GM19351 (cell line): ENCODE data around the gene SLC26A11.
"Not testable (repeated sequence)": the region's sequence is repeated elsewhere in the genome, so short reads cannot be mapped to it uniquely, and the experiment has no call there.

ENCODE experiments used
- ATAC-seq: cut with Tn5 transposase; IDR thresholded peaks from one replicate; pipeline ENCODE4 v1.9.1; 2021; ENCODE audit warnings: mild to moderate bottlenecking, moderate library complexity; ENCODE audit not compliant: unreplicated experiment

Gene SLC26A11

GRCh38 chr17:80260069-80260535 lies 39.9 kb downstream of the SLC26A11 start:
- no peak for ATAC-seq

- ATAC-seq, result no peak
Observed at GRCh38 chr17:80260791-80261158, 40.5 kb downstream of the SLC26A11 start, which contains the start of gene RNF213. RNF213 (plus strand) TSS chr17:80260852; CDS start chr17:80263682, 2,830 bp downstream.

GRCh38 chr17:80261159-80261894 lies 41.1 kb downstream of the SLC26A11 start:
- ATAC-seq, result no peak

GRCh38 chr17:80261895-80262279 lies 41.7 kb downstream of the SLC26A11 start:
- no peak for ATAC-seq

- ATAC-seq, result no peak
Observed at GRCh38 chr17:80262291-80262690, 42.1 kb downstream of the SLC26A11 start.

GRCh38 chr17:80262775-80263244 lies 42.6 kb downstream of the SLC26A11 start:
- no peak for ATAC-seq

GRCh38 chr17:80263253-80264204 lies 43.3 kb downstream of the SLC26A11 start:
- ATAC-seq, result no peak

GRCh38 chr17:80264205-80265075 lies 44.2 kb downstream of the SLC26A11 start:
- ATAC-seq, result no peak

GRCh38 chr17:80265205-80266068 lies 45.2 kb downstream of the SLC26A11 start:
- no peak for ATAC-seq

- no peak for ATAC-seq
Observed at GRCh38 chr17:80267391-80267790, 47.2 kb downstream of the SLC26A11 start.

- no peak for ATAC-seq
Observed at GRCh38 chr17:80268427-80268826, 48.2 kb downstream of the SLC26A11 start.

- no peak for ATAC-seq
Observed at GRCh38 chr17:80269405-80269807, 49.2 kb downstream of the SLC26A11 start.

- no peak for ATAC-seq
Observed at GRCh38 chr17:80270104-80270503, 49.9 kb downstream of the SLC26A11 start.

- ATAC-seq, result no peak
Observed at GRCh38 chr17:80270836-80271235, 50.6 kb downstream of the SLC26A11 start.

- no peak for ATAC-seq
Observed at GRCh38 chr17:80272366-80272765, 52.1 kb downstream of the SLC26A11 start.

- no peak for ATAC-seq
Observed at GRCh38 chr17:80274331-80274730, 54.1 kb downstream of the SLC26A11 start.

GRCh38 chr17:80274871-80275449 lies 54.7 kb downstream of the SLC26A11 start:
- ATAC-seq, result no peak

GRCh38 chr17:80275857-80276256 lies 55.6 kb downstream of the SLC26A11 start:
- ATAC-seq, result not testable (repeated sequence)
